Esophagus muscularis mucosa (tissue), 3 donors: Measurements from ENCODE around the gene KAT2B.

ENCODE experiments used
- CTCF ChIP-seq, 3 experiments: fragments of 200-600 bp in 2 of 3; fragments of 450-650 bp in 1 of 3; sonication (generic) in 2 of 3; IDR thresholded peaks; one replicate each; pipeline ENCODE4 v1.5.1; 2017 to 2019; ENCODE audit warnings: antibody characterized with exemption in 3 of 3, mild to moderate bottlenecking in 2 of 3, moderate library complexity in 1 of 3
- POLR2A ChIP-seq: fragments of 450-650 bp; IDR thresholded peaks from one replicate; pipeline ENCODE4 v1.6.1; 2017; ENCODE audit warnings: antibody characterized with exemption, moderate library complexity, mild to moderate bottlenecking, low read depth
- POLR2AphosphoS5 ChIP-seq, 2 donors: sonication (generic); formaldehyde crosslinking; IDR thresholded peaks; one replicate each; pipeline ENCODE4 v1.6.1; 2017; ENCODE audit warnings: antibody characterized with exemption in 2 of 2

GRCh38 chr3:20185331-20185678 lies 145.1 kb downstream of the KAT2B start:
- TF ChIP-seq POLR2A = no peak
- TF ChIP-seq CTCF (IDR thresholded peaks at IDR 0.05) = no peak
- no peak for TF ChIP-seq POLR2AphosphoS5 (IDR thresholded peaks at IDR 0.05)
